DND-41 (cell line): ENCODE results near the gene PPP1R11.

Experiments used
- EZH2 ChIP-seq: IDR thresholded peaks from 3 replicates; pipeline ENCODE4 v1.6.1; 2012; ENCODE audit warnings: borderline replicate concordance, low read depth, mild to moderate bottlenecking, moderate library complexity, low read length, inconsistent platforms; ENCODE audit not compliant: severe bottlenecking
- TF ChIP-seq, protein P1 (sequence below): IDR thresholded peaks from 2 replicates; pipeline ENCODE4 v1.5.1; 2012; ENCODE audit warnings: borderline replicate concordance, low read length, moderate library complexity, mild to moderate bottlenecking; ENCODE audit not compliant: poor library complexity, severe bottlenecking; ENCODE audit errors: extremely low read depth

DNA sequence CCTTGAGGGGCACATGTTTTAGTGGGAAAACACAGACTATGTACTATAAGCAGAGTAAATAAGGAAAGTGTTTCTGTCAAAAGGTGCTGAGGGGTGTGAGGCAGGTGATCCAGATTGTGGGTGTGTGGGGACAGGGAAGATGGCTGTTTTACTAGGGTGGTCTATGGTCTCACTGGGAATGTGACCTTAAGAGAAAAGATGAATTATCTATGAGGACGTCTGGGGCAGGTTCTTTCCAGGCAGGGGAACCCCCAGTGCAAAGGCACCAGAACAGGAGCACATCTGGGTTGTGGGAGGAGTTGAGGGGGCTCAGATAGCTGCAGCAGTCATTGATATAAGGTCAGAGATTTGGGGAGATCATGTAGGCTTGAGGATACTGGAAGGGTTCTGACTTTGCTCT, 24.1 kb upstream of the PPP1R11 start:
- TF ChIP-seq, protein P1, sequence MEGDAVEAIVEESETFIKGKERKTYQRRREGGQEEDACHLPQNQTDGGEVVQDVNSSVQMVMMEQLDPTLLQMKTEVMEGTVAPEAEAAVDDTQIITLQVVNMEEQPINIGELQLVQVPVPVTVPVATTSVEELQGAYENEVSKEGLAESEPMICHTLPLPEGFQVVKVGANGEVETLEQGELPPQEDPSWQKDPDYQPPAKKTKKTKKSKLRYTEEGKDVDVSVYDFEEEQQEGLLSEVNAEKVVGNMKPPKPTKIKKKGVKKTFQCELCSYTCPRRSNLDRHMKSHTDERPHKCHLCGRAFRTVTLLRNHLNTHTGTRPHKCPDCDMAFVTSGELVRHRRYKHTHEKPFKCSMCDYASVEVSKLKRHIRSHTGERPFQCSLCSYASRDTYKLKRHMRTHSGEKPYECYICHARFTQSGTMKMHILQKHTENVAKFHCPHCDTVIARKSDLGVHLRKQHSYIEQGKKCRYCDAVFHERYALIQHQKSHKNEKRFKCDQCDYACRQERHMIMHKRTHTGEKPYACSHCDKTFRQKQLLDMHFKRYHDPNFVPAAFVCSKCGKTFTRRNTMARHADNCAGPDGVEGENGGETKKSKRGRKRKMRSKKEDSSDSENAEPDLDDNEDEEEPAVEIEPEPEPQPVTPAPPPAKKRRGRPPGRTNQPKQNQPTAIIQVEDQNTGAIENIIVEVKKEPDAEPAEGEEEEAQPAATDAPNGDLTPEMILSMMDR: no peak
- TF ChIP-seq EZH2: no peak
